HepG2 (cell line): ENCODE results near the gene TNMD. TPM values are rescaled to one million over a fixed set of nuclear protein-coding genes. Genes with fewer than 3 reads are reported as not detected.

ENCODE experiments used
- ATAC-seq: fragments of 200-7000 bp; cut with Tn5 transposase; 3 replicates; pipeline ENCODE4 v1.9.1; 2020; ENCODE audit warnings: mild to moderate bottlenecking, moderate library complexity
- BruUV-seq: library from RNA; stranded (reverse); fragments of 400-500 nt; replicated peaks from 2 replicates; lab custom pipeline; 2021; lab: Mats Ljungman, UMichigan
- CTCF ChIA-PET: fragments of 300-600 bp; formaldehyde crosslinking; extraction: SDS; loops from one replicate; lab custom pipeline; 2021; ENCODE audit warnings: low total read pairs, inconsistent platforms, low intra/inter-chr PET ratio; lab: Yijun Ruan, JAX
- POLR2A ChIA-PET: fragments of 350-600 bp; sonication (Branson Sonifier 250); formaldehyde crosslinking; loops from one replicate; lab custom pipeline; 2020; ENCODE audit warnings: antibody characterized with exemption, inconsistent platforms; lab: Yijun Ruan, JAX
- DNase-seq: peaks from one replicate; pipeline ENCODE4 v3.0.0-alpha.2; 2015; ENCODE audit warnings: low spot score
- FAIRE-seq: peaks from 3 replicates; lab custom pipeline; 2011; peaks lifted over from hg19 to GRCh38; lab: Jason Lieb, UNC
- H2AFZ ChIP-seq: one replicate; pipeline ENCODE4 v1.6.1; 2011; ENCODE audit warnings: low read length, inconsistent platforms
- H3K27ac ChIP-seq: fragments of 300-600 bp; 3 replicates; pipeline ENCODE4 v1.8.0; 2011; ENCODE audit warnings: mixed run types, mild to moderate bottlenecking, mixed read lengths, low read length, inconsistent platforms; ENCODE audit not compliant: insufficient read depth; ENCODE audit errors: extremely low read length
- H3K27me3 ChIP-seq, 2 experiments: fragments of 200-600 bp in 1 of 2; 2 replicates in 1 of 2; 3 replicates in 1 of 2; pipeline versions ENCODE4 v1.6.0 to v1.8.0; 2011; ENCODE audit warnings: low read length in 2 of 2, mild to moderate bottlenecking in 2 of 2, moderate library complexity in 2 of 2, inconsistent platforms in 1 of 2; ENCODE audit not compliant: insufficient read depth in 2 of 2, control insufficient read depth in 1 of 2
- H3K36me3 ChIP-seq, 2 experiments: fragments of 200-600 bp in 1 of 2; replicated peaks in 1 of 2; 2 replicates in 1 of 2; 3 replicates in 1 of 2; pipeline versions ENCODE4 v1.5.1 to v1.8.0; 2011; ENCODE audit warnings: low read length in 2 of 2, inconsistent platforms in 1 of 2; ENCODE audit not compliant: insufficient read depth in 2 of 2, control insufficient read depth in 1 of 2
- H3K4me1 ChIP-seq: 2 replicates; pipeline ENCODE4 v1.5.1; 2012; ENCODE audit warnings: low read length, inconsistent platforms; ENCODE audit not compliant: insufficient read depth
- H3K4me2 ChIP-seq: 2 replicates; pipeline ENCODE4 v1.6.0; 2011; ENCODE audit warnings: low read depth, low read length, inconsistent platforms
- H3K4me3 ChIP-seq, 3 experiments: fragments of 200-600 bp in 1 of 3; sonication (generic), shearing (Covaris generic) in 1 of 3; replicated peaks in 1 of 3; 2 replicates each; pipeline ENCODE4 v1.5.1; 2011 to 2016; ENCODE audit warnings: low read length in 3 of 3, inconsistent platforms in 2 of 3, low read depth in 2 of 3, mild to moderate bottlenecking in 2 of 3, control low read depth in 1 of 3, mixed read lengths in 1 of 3; ENCODE audit not compliant: insufficient read depth in 1 of 3
- H3K79me2 ChIP-seq: one replicate; pipeline ENCODE4 v1.6.1; 2011; ENCODE audit warnings: low read length, inconsistent platforms; ENCODE audit not compliant: insufficient read depth
- H3K9ac ChIP-seq: 2 replicates; pipeline ENCODE4 v1.6.0; 2011; ENCODE audit warnings: mild to moderate bottlenecking, low read depth, low read length, inconsistent platforms; ENCODE audit not compliant: insufficient read depth
- H3K9me3 ChIP-seq: 2 replicates; pipeline ENCODE4 v1.5.1; 2012; ENCODE audit warnings: mild to moderate bottlenecking, low read length
- H4K20me1 ChIP-seq: 2 replicates; pipeline ENCODE4 v1.6.0; 2011; ENCODE audit warnings: inconsistent platforms, mild to moderate bottlenecking, low read length, moderate library complexity; ENCODE audit not compliant: insufficient read depth
- BHLHE40 ChIP-seq: IDR thresholded peaks from 2 replicates; pipeline ENCODE4 v1.6.1; 2011; ENCODE audit warnings: low read length, improper control_type of control experiment
- CBFB ChIP-seq: sonication (generic); formaldehyde crosslinking; IDR thresholded peaks from 2 replicates; pipeline ENCODE4 v1.4.0; 2020; ENCODE audit warnings: missing genetic modification reagents
- CBX1 ChIP-seq: IDR thresholded peaks from one replicate; pipeline ENCODE4 v1.6.1; 2016; ENCODE audit warnings: antibody characterized with exemption, low read depth
- GTF2F1 ChIP-seq: fragments of 150-350 bp; IDR thresholded peaks from 2 replicates; pipeline ENCODE4 v1.6.1; 2014; ENCODE audit warnings: low read length
- KDM1A ChIP-seq: IDR thresholded peaks from 2 replicates; pipeline ENCODE4 v1.6.1; 2016; ENCODE audit warnings: missing compliant biosample characterization
- MATR3 ChIP-seq: sonication (generic); formaldehyde crosslinking; IDR thresholded peaks from 2 replicates; pipeline ENCODE4 v1.4.0; 2020; ENCODE audit warnings: missing genetic modification reagents
- RAD51 ChIP-seq: fragments of 450-650 bp; IDR thresholded peaks from 2 replicates; pipeline ENCODE4 v1.6.1; 2016; ENCODE audit warnings: borderline replicate concordance
- SCMH1 ChIP-seq: sonication (generic); formaldehyde crosslinking; IDR thresholded peaks from 2 replicates; pipeline ENCODE4 v1.9.0; 2021; ENCODE audit warnings: missing genetic modification reagents, mild to moderate bottlenecking, borderline replicate concordance
- SP5 ChIP-seq: IDR thresholded peaks from 2 replicates; pipeline ENCODE4 v1.6.1; 2016; ENCODE audit warnings: low read depth, borderline replicate concordance
- TFE3 ChIP-seq: IDR thresholded peaks from 2 replicates; pipeline ENCODE4 v1.6.1; 2016
- U2AF2 ChIP-seq: fragments of 200-400 bp; formaldehyde crosslinking; IDR thresholded peaks from 2 replicates; pipeline ENCODE4 v1.6.1; 2017; ENCODE audit warnings: low read depth, mild to moderate bottlenecking, low read length
- ZBTB7B ChIP-seq: sonication (generic); formaldehyde crosslinking; IDR thresholded peaks from 2 replicates; pipeline ENCODE4 v1.4.0; 2020; ENCODE audit warnings: missing genetic modification reagents
- ZNF253 ChIP-seq: sonication (generic); formaldehyde crosslinking; IDR thresholded peaks from 2 replicates; pipeline ENCODE4 v1.8.0; 2022; ENCODE audit warnings: mild to moderate bottlenecking, missing genetic modification reagents, borderline replicate concordance
- ZNF343 ChIP-seq: sonication (generic); formaldehyde crosslinking; IDR thresholded peaks from 2 replicates; pipeline ENCODE4 v1.4.0; 2020; ENCODE audit warnings: mild to moderate bottlenecking, missing genetic modification reagents
- ZNF644 ChIP-seq: IDR thresholded peaks from 2 replicates; pipeline ENCODE4 v1.6.1; 2016; ENCODE audit warnings: low read depth
- ZNF670 ChIP-seq: sonication (generic); formaldehyde crosslinking; IDR thresholded peaks from 2 replicates; pipeline ENCODE4 v1.8.0; 2022; ENCODE audit warnings: mild to moderate bottlenecking, missing genetic modification reagents, borderline replicate concordance
- ZNF878 ChIP-seq: sonication (generic); formaldehyde crosslinking; IDR thresholded peaks from 2 replicates; pipeline ENCODE4 v1.8.1; 2023; ENCODE audit warnings: mild to moderate bottlenecking, missing genetic modification reagents, moderate library complexity
- ZSCAN5A ChIP-seq: sonication (generic); formaldehyde crosslinking; IDR thresholded peaks from 2 replicates; pipeline ENCODE4 v1.8.0; 2022; ENCODE audit warnings: mild to moderate bottlenecking, missing genetic modification reagents, borderline replicate concordance
- WGBS: methylation state at CpG from one replicate; pipeline ENCODE4 v1.1.6; 2017; ENCODE audit warnings: low lambda C conversion rate; 5-methylcytosine and 5-hydroxymethylcytosine counted together
- in situ Hi-C: cut with HindIII; loops from 2 replicates; pipeline ENCODE4 v1.10.0; 2017; ENCODE audit warnings: low pct_unique_long_range_greater_than_20kb; ENCODE audit not compliant: extremely low pct_ligation_motif_present
- intact Hi-C: fragments of 100-400 bp; cut with micrococcal nuclease; formaldehyde crosslinking; loops from one replicate; pipeline ENCODE4 v1.10.0; 2022; ENCODE audit not compliant: unreplicated experiment
- polyA plus RNA-seq, 8 experiments: library from polyadenylated mRNA; depleted of rRNA in 3 of 8; stranded (reverse) in 7 of 8; unstranded in 1 of 8; fragments of >200 nt; fragmentation: Illumina TruSeq in 4 of 8; extraction: Trizol in 4 of 8; gene quantifications; 2 replicates each; pipeline versions ENCODE4 v1.2.1 to v1.2.3, GENCODE V29; 2011 to 2016; ENCODE audit warnings: low read depth in 4 of 8, missing spikeins in 1 of 8, mixed read lengths in 1 of 8; ENCODE audit not compliant: insufficient read depth in 1 of 8
- total RNA-seq, 5 experiments: library from RNA; depleted of rRNA; stranded (reverse); fragments of >200 nt; fragmentation: Illumina TruSeq; extraction: Trizol; gene quantifications; 2 replicates each; pipeline ENCODE4 v1.2.3, GENCODE V29; 2016; ENCODE audit warnings: low read depth in 1 of 5

TNMD gene
- total and polyA plus RNA-seq, 2 of the 13 experiments (the other 11 are each of a cell fraction or from before 2014, with no cell fraction given), result not detected

GRCh38 chrX:100586747-100587146 is 2.0 kb downstream of the TNMD start (continued):
- TF ChIP-seq ZSCAN5A, result no peak
- no peak for TF ChIP-seq ZBTB7B

GRCh38 chrX:100587861-100588260 is 3.1 kb downstream of the TNMD start:
- no peaks in the 10 kb centered on the region for H3K36me3 ChIP-seq
- no peak overlapping the region for H3K4me2 ChIP-seq
- H4K20me1 ChIP-seq, result no peaks in the 10 kb centered on the region
- no peak for DNase-seq
- WGBS, result 3% methylated on average over 2 of the region's 2 CpGs
- H3K4me3 ChIP-seq, result no peak overlapping the region
- no peak overlapping the region for H3K27ac ChIP-seq
- peaks cover 22% of the 10 kb centered on the region for H3K4me1 ChIP-seq
- in situ Hi-C loops, result no loop called here
- ATAC-seq, result no peak
- BruUV-seq, result no TSS peak
- POLR2A ChIA-PET, result no interaction called here
- intact Hi-C loops, result no loop called here
- CTCF ChIA-PET, result no interaction called here
- TF ChIP-seq TFE3 (CRISPR knock-in tag), result no peak
- TF ChIP-seq RAD51, result no peak
- no peak for TF ChIP-seq U2AF2
- TF ChIP-seq ZNF343 (CRISPR knock-in tag), result no peak
- no peak for TF ChIP-seq KDM1A (CRISPR knock-in tag)
- no peak for TF ChIP-seq ZNF253 (CRISPR knock-in tag)
- no peak for TF ChIP-seq CBFB (CRISPR knock-in tag)
- no peak for TF ChIP-seq CBX1
- no peak for TF ChIP-seq ZNF644 (CRISPR knock-in tag)
- no peak for TF ChIP-seq GTF2F1
- no peak for TF ChIP-seq ZNF670
- no peak for TF ChIP-seq SCMH1
- TF ChIP-seq MATR3 (CRISPR knock-in tag), result no peak
- TF ChIP-seq ZNF878, result no peak
- no peak for TF ChIP-seq BHLHE40
- no peak for TF ChIP-seq SP5 (CRISPR knock-in tag)
- H2AFZ ChIP-seq, result no peak overlapping the region
- no peak overlapping the region for H3K9ac ChIP-seq
- no peaks in the 10 kb centered on the region for H3K9me3 ChIP-seq
- FAIRE-seq, result no peak
- H3K79me2 ChIP-seq, result no peaks in the 10 kb centered on the region
- no peaks in the 10 kb centered on the region for H3K27me3 ChIP-seq
